A549 (cell line): ENCODE measurements around the gene CD69.

ENCODE experiments used
- CBX2 ChIP-seq: fragments of 200-600 bp; sonication (generic); IDR thresholded peaks from 2 replicates; pipeline ENCODE4 v1.6.1; 2016; ENCODE audit warnings: low read depth, mild to moderate bottlenecking, borderline replicate concordance
- CEBPB ChIP-seq, 2 experiments: fragments of >200 bp in 1 of 2; sonication (Bioruptor Twin) in 1 of 2; formaldehyde crosslinking in 1 of 2; IDR thresholded peaks; 2 replicates each; pipeline ENCODE4 v1.6.1; 2012 to 2016
- CHD2 ChIP-seq: fragments of 150-350 bp; IDR thresholded peaks from 2 replicates; pipeline ENCODE4 v1.6.1; 2014; ENCODE audit warnings: low read length; ENCODE audit not compliant: partially characterized antibody
- CTCF ChIP-seq: fragments of >200 bp; sonication (Bioruptor Twin); formaldehyde crosslinking; IDR thresholded peaks from 3 replicates; pipeline ENCODE4 v1.5.1; 2016
- EP300 ChIP-seq, 2 experiments: fragments of >200 bp; sonication (Bioruptor Twin); formaldehyde crosslinking; IDR thresholded peaks; 2 replicates in 1 of 2; 3 replicates in 1 of 2; pipeline ENCODE4 v1.6.1; 2016 to 2017
- HMGXB4 ChIP-seq: fragments of 250-450 bp; sonication (Bioruptor Pico); IDR thresholded peaks from 2 replicates; pipeline ENCODE4 v1.5.0; 2021; ENCODE audit warnings: mild to moderate bottlenecking, moderate library complexity, borderline replicate concordance
- JUN ChIP-seq, 2 experiments: fragments of >200 bp; sonication (Bioruptor Twin); formaldehyde crosslinking; IDR thresholded peaks; 2 replicates in 1 of 2; 3 replicates in 1 of 2; pipeline ENCODE4 v1.6.1; 2016 to 2017
- RFX5 ChIP-seq: fragments of 450-650 bp; IDR thresholded peaks from 2 replicates; pipeline ENCODE4 v1.7.1; 2014; ENCODE audit warnings: antibody characterized with exemption, mild to moderate bottlenecking, moderate library complexity
- RNF2 ChIP-seq: fragments of 200-600 bp; sonication (generic); IDR thresholded peaks from 2 replicates; pipeline ENCODE4 v1.6.1; 2016; ENCODE audit warnings: low read depth, mild to moderate bottlenecking, antibody characterized with exemption, moderate library complexity, borderline replicate concordance
- ZC3H11A ChIP-seq: fragments of 450-650 bp; IDR thresholded peaks from 2 replicates; pipeline ENCODE4 v1.6.1; 2014; ENCODE audit warnings: antibody characterized with exemption, mild to moderate bottlenecking
- TF ChIP-seq, protein P1 (sequence below): IDR thresholded peaks from 2 replicates; pipeline ENCODE4 v1.6.1; 2012

- TF ChIP-seq CTCF (no peak), ZC3H11A (no peak), RNF2 (no peak), JUN (IDR thresholded peaks at IDR 0.05) (no peak), EP300 (IDR thresholded peaks at IDR 0.05) (no peak), HMGXB4 (no peak), RFX5 (no peak), CBX2 (no peak), CHD2 (no peak), CEBPB (IDR thresholded peaks at IDR 0.05) (no peak)
- TF ChIP-seq, protein P1, sequence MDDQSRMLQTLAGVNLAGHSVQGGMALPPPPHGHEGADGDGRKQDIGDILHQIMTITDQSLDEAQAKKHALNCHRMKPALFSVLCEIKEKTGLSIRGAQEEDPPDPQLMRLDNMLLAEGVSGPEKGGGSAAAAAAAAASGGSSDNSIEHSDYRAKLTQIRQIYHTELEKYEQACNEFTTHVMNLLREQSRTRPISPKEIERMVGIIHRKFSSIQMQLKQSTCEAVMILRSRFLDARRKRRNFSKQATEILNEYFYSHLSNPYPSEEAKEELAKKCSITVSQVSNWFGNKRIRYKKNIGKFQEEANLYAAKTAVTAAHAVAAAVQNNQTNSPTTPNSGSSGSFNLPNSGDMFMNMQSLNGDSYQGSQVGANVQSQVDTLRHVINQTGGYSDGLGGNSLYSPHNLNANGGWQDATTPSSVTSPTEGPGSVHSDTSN, result no peak
These were observed 46.0 kb upstream of the CD69 start for GRCh38 chr12:9806714-9807113.
